Type B pancreatic cell (in vitro differentiated cells): Measurements from ENCODE around the gene PLOD2. TPM values are rescaled to one million over a fixed set of nuclear protein-coding genes. Genes with fewer than 3 reads are reported as not detected.

Experiments used
- DNase-seq: peaks from one replicate; pipeline ENCODE4 v3.0.0; 2021; ENCODE audit warnings: mixed read lengths; ENCODE audit not compliant: unreplicated experiment; ENCODE audit errors: extremely low spot score
- H3K27ac Mint-ChIP-seq: 2 replicates; pipeline ENCODE4 v1.8.0; 2021; ENCODE audit warnings: mild to moderate bottlenecking, mixed read lengths
- H3K27me3 Mint-ChIP-seq: 2 replicates; pipeline ENCODE4 v1.8.0; 2021; ENCODE audit warnings: mixed read lengths
- H3K36me3 Mint-ChIP-seq: 2 replicates; pipeline ENCODE4 v1.8.0; 2021; ENCODE audit warnings: mixed read lengths
- H3K4me1 Mint-ChIP-seq: one replicate; pipeline ENCODE4 v1.8.0; 2021; ENCODE audit warnings: mixed read lengths; ENCODE audit not compliant: unreplicated experiment
- H3K4me3 Mint-ChIP-seq: 2 replicates; pipeline ENCODE4 v1.8.0; 2021; ENCODE audit warnings: mild to moderate bottlenecking, mixed read lengths
- H3K9me3 Mint-ChIP-seq: 2 replicates; pipeline ENCODE4 v1.8.0; 2021; ENCODE audit warnings: mixed read lengths
- total RNA-seq: library from RNA; stranded (reverse); gene quantifications from 2 replicates; pipeline ENCODE4 v1.2.1, GENCODE V29; 2021; ENCODE audit warnings: low replicate concordance
- TF ChIP-seq, protein P1 (sequence below): fragments of 200-600 bp; sonication (generic); conservative IDR thresholded peaks from 2 replicates; pipeline ENCODE4 v1.5.0; 2021; ENCODE audit warnings: antibody characterized with exemption, mild to moderate bottlenecking

Gene PLOD2
- total RNA-seq, 1 donor from 2014 or later: 35.0 TPM

DNA sequence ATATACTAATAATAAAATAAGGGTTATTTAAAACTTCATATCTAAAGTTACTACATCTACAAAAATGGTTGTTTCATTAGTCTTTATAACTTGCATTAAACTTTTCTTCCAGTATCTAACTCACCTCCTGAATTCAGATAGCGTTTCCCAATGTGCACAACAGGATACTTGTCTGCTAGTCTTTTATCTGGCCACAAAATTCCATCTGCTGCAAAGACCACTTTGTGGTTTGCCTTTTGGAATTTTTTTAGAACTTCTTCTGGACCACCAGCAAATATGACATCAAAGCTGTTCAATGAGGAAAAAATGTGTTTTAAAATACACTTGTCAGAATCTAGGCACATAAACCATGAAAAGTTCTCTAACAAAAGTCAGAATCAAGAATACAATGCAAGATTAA lies 50.8 kb downstream of the PLOD2 start:
- TF ChIP-seq, protein P1, sequence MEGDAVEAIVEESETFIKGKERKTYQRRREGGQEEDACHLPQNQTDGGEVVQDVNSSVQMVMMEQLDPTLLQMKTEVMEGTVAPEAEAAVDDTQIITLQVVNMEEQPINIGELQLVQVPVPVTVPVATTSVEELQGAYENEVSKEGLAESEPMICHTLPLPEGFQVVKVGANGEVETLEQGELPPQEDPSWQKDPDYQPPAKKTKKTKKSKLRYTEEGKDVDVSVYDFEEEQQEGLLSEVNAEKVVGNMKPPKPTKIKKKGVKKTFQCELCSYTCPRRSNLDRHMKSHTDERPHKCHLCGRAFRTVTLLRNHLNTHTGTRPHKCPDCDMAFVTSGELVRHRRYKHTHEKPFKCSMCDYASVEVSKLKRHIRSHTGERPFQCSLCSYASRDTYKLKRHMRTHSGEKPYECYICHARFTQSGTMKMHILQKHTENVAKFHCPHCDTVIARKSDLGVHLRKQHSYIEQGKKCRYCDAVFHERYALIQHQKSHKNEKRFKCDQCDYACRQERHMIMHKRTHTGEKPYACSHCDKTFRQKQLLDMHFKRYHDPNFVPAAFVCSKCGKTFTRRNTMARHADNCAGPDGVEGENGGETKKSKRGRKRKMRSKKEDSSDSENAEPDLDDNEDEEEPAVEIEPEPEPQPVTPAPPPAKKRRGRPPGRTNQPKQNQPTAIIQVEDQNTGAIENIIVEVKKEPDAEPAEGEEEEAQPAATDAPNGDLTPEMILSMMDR: no peak
- H3K4me3 Mint-ChIP-seq: no peak overlapping the region
- no peak for DNase-seq
- H3K27ac Mint-ChIP-seq: no peak overlapping the region
- peaks cover 36% of the 10 kb centered on the region for H3K36me3 Mint-ChIP-seq
- H3K9me3 Mint-ChIP-seq: peaks cover 7% of the 10 kb centered on the region
- H3K27me3 Mint-ChIP-seq: no peaks in the 10 kb centered on the region
- H3K4me1 Mint-ChIP-seq: no peaks in the 10 kb centered on the region

DNA sequence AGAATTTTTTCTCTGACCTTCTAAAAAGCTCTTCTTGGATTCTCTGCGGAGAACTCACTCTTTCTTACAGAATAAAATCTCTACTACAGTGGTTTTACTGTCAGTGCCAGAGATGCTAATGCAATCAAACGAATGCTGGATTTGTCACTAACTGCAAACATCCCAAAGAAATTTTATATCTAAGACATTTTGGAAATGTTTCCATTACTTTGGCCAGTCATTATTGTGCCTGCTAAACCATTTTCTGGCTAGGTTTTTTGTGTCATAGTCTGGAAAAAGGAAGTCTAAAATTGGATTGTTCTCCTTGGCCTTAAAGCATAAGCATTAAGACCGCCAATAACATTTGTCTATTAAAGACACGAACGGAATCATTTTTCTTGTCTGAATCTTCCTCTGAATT lies 54.0 kb downstream of the PLOD2 start:
- H3K27me3 Mint-ChIP-seq: no peaks in the 10 kb centered on the region
- TF ChIP-seq, protein P1: no peak

DNA sequence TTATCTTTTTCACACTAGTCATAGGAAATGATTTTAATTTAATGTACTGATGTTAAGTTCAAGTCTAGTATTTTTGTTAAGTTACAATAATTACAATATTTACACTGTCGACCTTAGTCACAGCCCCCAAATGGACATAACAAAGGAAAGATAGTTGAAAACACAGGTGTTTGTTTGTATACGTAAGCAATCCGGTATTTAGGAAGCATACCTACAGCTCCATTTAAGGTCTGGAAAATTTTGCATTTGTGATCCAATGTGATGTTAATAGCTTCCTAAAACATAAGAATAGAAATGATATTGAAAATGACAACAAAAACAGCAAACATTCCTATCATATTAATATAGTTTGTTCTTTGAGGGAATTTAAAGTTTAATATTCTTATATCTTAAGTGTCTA lies 56.9 kb downstream of the PLOD2 start:
- no peak for DNase-seq
- no peaks in the 10 kb centered on the region for H3K4me1 Mint-ChIP-seq
- no peak overlapping the region for H3K4me3 Mint-ChIP-seq
- H3K36me3 Mint-ChIP-seq: peaks cover 25% of the 10 kb centered on the region
- no peaks in the 10 kb centered on the region for H3K9me3 Mint-ChIP-seq
- no peak overlapping the region for H3K27ac Mint-ChIP-seq
- TF ChIP-seq, protein P1: no peak
- H3K27me3 Mint-ChIP-seq: no peaks in the 10 kb centered on the region

More for the DNA sequence above, 54.0 kb downstream of the PLOD2 start:
- H3K4me1 Mint-ChIP-seq: no peaks in the 10 kb centered on the region
- peaks cover 25% of the 10 kb centered on the region for H3K36me3 Mint-ChIP-seq
- H3K9me3 Mint-ChIP-seq: no peaks in the 10 kb centered on the region
- no peak overlapping the region for H3K27ac Mint-ChIP-seq
- H3K4me3 Mint-ChIP-seq: no peak overlapping the region
- no peak for DNase-seq

DNA sequence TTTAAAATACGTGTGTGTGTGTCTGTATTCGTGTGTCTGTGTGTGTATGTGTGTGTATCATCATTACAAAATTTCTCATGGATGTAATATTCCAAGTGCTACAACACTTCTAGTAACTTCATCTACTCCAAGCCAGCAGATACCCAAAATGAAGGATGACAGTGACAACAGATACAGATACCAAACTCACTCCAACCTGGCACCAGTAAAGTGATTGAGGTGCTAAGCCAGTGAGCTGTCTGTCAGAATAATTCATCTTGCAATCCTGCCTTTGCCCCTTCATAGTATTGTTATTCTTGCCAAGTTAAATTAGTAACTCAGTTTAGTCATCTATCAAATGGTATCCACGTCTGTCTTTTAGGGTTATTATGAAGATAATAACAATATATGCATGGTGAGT lies 58.1 kb downstream of the PLOD2 start:
- Mint-ChIP-seq H3K4me3 (no peak overlapping the region), H3K27me3 (no peaks in the 10 kb centered on the region), H3K4me1 (no peaks in the 10 kb centered on the region), H3K27ac (no peak overlapping the region), H3K36me3 (peaks cover 18% of the 10 kb centered on the region), H3K9me3 (no peaks in the 10 kb centered on the region)
- TF ChIP-seq, protein P1: no peak
- DNase-seq: no peak

DNA sequence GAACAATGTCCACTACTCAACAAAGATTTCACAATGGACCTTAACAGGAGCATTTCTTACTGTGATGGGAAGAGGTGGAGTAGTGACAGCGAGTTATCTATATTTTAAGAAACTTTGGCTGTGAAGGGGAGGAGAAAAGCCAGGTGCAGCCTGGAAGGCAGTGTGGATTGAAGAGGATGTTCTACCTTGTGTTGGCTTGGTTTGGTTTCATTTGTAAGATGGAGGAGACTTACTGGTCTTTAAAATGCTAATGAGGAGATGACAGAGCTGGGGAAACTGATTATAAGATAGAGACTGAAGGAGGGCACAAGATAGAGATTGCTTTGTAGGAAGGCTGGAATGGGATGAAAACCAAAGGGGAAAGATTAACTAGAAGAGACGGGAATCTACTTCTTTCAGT lies 59.4 kb downstream of the PLOD2 start:
- Mint-ChIP-seq H3K9me3 (no peaks in the 10 kb centered on the region), H3K4me1 (no peaks in the 10 kb centered on the region)

More for the DNA sequence above, 59.4 kb downstream of the PLOD2 start:
- Mint-ChIP-seq H3K27ac (no peak overlapping the region), H3K36me3 (peaks cover 14% of the 10 kb centered on the region), H3K4me3 (no peak overlapping the region), H3K27me3 (no peaks in the 10 kb centered on the region)
- TF ChIP-seq, protein P1: no peak
- DNase-seq: no peak
